Measurements from ENCODE around the gene TGFBI. TPM values are rescaled to one million over a fixed set of nuclear protein-coding genes. Genes with fewer than 3 reads are reported as not detected.

TGFBI gene
- total and polyA plus RNA-seq, 2 donors (not counting 1 experiment from before 2014, with no cell fraction given), result 398 to 889 TPM

DNA sequence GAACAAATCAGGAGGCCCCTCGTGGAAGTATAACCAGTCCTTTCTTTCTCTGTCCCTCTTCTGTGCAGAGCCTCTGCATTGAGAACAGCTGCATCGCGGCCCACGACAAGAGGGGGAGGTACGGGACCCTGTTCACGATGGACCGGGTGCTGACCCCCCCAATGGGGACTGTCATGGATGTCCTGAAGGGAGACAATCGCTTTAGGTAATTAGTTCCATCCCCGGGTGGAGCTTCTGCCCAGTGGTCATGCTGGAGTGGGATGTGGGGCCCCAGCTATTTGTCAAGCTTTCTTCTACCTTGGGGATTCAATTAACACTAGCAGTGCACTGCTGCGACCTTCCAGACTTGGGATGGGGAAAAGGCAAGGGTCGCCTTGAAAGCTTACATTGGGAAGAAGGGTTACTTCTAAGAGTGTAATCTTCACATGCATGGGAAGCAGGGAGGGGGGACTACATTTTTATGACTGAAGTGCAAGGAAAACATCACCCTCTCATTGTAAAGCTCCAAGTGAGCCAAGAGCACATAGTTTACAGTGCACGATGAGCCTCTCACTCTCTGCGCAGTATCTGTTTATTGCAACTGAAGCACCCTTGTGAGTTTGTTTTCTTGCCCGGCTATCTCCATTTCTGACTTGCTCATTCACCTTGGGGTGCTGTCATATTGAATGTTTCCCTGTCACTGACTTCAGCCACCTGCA is 27.0 kb downstream of the TGFBI start:
- Histone ChIP-seq H3K79me2 (ENCODE audit: control insufficient read depth, insufficient read depth, low read length) (no peaks in the 10 kb centered on the region), H3K36me3 (ENCODE audit: control insufficient read depth, insufficient read depth, low read length) (peaks cover 16% of the 10 kb centered on the region), H2AFZ (ENCODE audit: low read length) (no peak overlapping the region), H3K27ac (ENCODE audit: insufficient read depth, low read length) (no peak overlapping the region), H3K9me3 (ENCODE audit: control insufficient read depth, insufficient read depth, low read depth, low read length) (no peaks in the 10 kb centered on the region), H3K4me2 (ENCODE audit: extremely low read depth, insufficient read depth, low read length) (no peak overlapping the region), H3K4me1 (ENCODE audit: control insufficient read depth, extremely low read depth, insufficient read depth, low read length) (peaks cover 47% of the 10 kb centered on the region), H3K27me3 (ENCODE audit: control insufficient read depth, insufficient read depth, low read length) (no peaks in the 10 kb centered on the region), H3K4me3 (replicated peaks in 1 of 4; ENCODE audit: control extremely low read depth in 1 of 4, insufficient read depth in 1 of 4, low read depth in 3 of 4, low read length in 4 of 4) (no peak overlapping the region), H4K20me1 (ENCODE audit: control insufficient read depth, extremely low read depth, insufficient read depth, low read length) (no peaks in the 10 kb centered on the region), H3K9ac (ENCODE audit: insufficient read depth, low read length) (no peak overlapping the region)
- TF ChIP-seq EZH2 (IDR thresholded peaks at IDR 0.05; ENCODE audit: low read length, missing control alignments), result no peak
- TF ChIP-seq, protein P1, sequence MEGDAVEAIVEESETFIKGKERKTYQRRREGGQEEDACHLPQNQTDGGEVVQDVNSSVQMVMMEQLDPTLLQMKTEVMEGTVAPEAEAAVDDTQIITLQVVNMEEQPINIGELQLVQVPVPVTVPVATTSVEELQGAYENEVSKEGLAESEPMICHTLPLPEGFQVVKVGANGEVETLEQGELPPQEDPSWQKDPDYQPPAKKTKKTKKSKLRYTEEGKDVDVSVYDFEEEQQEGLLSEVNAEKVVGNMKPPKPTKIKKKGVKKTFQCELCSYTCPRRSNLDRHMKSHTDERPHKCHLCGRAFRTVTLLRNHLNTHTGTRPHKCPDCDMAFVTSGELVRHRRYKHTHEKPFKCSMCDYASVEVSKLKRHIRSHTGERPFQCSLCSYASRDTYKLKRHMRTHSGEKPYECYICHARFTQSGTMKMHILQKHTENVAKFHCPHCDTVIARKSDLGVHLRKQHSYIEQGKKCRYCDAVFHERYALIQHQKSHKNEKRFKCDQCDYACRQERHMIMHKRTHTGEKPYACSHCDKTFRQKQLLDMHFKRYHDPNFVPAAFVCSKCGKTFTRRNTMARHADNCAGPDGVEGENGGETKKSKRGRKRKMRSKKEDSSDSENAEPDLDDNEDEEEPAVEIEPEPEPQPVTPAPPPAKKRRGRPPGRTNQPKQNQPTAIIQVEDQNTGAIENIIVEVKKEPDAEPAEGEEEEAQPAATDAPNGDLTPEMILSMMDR (conservative IDR thresholded peaks at IDR 0.05 in 1 of 2, IDR thresholded peaks at IDR 0.05 in 1 of 2; ENCODE audit: low read depth in 1 of 2, low read length in 2 of 2), result no peak
- DNase-seq (ENCODE audit: low read depth in 2 of 2), result no peak

DNA sequence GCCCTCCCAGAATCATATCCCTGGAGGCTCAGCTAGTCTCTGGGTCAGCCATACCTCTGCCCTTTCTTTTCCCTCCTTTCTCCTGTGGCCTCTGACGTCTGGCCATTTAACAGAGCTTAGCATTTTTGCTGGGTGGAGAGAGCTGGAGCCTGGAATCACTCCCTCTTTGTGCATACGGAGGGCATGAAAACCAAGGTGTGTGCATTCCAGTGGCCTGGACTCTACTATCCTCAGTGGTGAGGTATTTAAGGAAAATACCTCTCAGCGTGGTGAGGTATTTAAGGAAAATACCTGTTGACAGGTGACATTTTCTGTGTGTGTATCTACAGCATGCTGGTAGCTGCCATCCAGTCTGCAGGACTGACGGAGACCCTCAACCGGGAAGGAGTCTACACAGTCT is 27.5 kb downstream of the TGFBI start:
- TF ChIP-seq, protein P1 (conservative IDR thresholded peaks at IDR 0.05 in 1 of 2, IDR thresholded peaks at IDR 0.05 in 1 of 2; ENCODE audit: low read depth in 1 of 2, low read length in 2 of 2), result no peak
- TF ChIP-seq EZH2 (IDR thresholded peaks at IDR 0.05; ENCODE audit: low read length, missing control alignments), result no peak
- DNase-seq (ENCODE audit: low read depth in 2 of 2), result no peak
- H3K36me3 ChIP-seq (ENCODE audit: control insufficient read depth, insufficient read depth, low read length), result peaks cover 21% of the 10 kb centered on the region
- no peak overlapping the region for H3K9ac ChIP-seq (ENCODE audit: insufficient read depth, low read length)
- H3K4me3 ChIP-seq (replicated peaks in 1 of 4; ENCODE audit: control extremely low read depth in 1 of 4, insufficient read depth in 1 of 4, low read depth in 3 of 4, low read length in 4 of 4), result no peak overlapping the region
- no peaks in the 10 kb centered on the region for H3K79me2 ChIP-seq (ENCODE audit: control insufficient read depth, insufficient read depth, low read length)
- no peak overlapping the region for H2AFZ ChIP-seq (ENCODE audit: low read length)
- H3K27me3 ChIP-seq (ENCODE audit: control insufficient read depth, insufficient read depth, low read length), result no peaks in the 10 kb centered on the region
- H3K4me1 ChIP-seq (ENCODE audit: control insufficient read depth, extremely low read depth, insufficient read depth, low read length), result peaks cover 47% of the 10 kb centered on the region
- H3K27ac ChIP-seq (ENCODE audit: insufficient read depth, low read length), result peak overlapping the region; percentile 14
- H3K4me2 ChIP-seq (ENCODE audit: extremely low read depth, insufficient read depth, low read length), result no peak overlapping the region
- H4K20me1 ChIP-seq (ENCODE audit: control insufficient read depth, extremely low read depth, insufficient read depth, low read length), result no peaks in the 10 kb centered on the region
- no peaks in the 10 kb centered on the region for H3K9me3 ChIP-seq (ENCODE audit: control insufficient read depth, insufficient read depth, low read depth, low read length)

DNA sequence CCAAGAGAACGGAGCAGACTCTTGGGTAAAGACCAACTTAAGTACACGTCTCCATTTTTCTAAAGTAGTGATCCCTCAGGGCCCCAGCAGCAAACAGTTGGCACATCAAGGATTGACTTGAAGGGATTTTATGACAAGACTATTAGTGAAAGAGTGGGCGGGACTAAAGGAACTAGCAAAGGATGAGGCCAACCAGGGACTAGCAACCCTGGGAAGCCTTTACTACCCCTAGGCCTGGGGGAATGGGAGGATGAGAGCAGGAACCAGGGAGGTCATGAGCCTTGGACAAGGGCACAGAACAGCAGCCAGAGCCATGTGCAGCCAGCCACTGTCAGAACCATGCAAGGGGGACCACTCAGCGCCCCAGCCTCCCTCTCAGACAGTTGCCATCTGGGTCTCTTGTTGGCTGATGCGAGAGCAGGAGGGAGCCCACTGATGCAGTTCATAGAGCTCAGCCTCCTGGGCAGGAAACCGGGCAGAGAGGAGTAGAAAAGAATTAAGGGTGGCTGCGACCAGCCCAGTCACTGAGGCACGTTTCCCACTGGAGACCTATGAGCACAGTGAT is 28.1 kb downstream of the TGFBI start:
- no peaks in the 10 kb centered on the region for H4K20me1 ChIP-seq (ENCODE audit: control insufficient read depth, extremely low read depth, insufficient read depth, low read length)
- H3K36me3 ChIP-seq (ENCODE audit: control insufficient read depth, insufficient read depth, low read length), result peaks cover 21% of the 10 kb centered on the region
- peaks cover 47% of the 10 kb centered on the region for H3K4me1 ChIP-seq (ENCODE audit: control insufficient read depth, extremely low read depth, insufficient read depth, low read length)
- H3K4me2 ChIP-seq (ENCODE audit: extremely low read depth, insufficient read depth, low read length), result no peak overlapping the region
- peak overlapping the region; percentile 28 for H3K9ac ChIP-seq (ENCODE audit: insufficient read depth, low read length)
- peak overlapping the region; percentile 89 for H3K27ac ChIP-seq (ENCODE audit: insufficient read depth, low read length)
- H3K4me3 ChIP-seq (replicated peaks in 1 of 4; ENCODE audit: control extremely low read depth in 1 of 4, insufficient read depth in 1 of 4, low read depth in 3 of 4, low read length in 4 of 4), result no peak overlapping the region
- no peaks in the 10 kb centered on the region for H3K9me3 ChIP-seq (ENCODE audit: control insufficient read depth, insufficient read depth, low read depth, low read length)
- H3K79me2 ChIP-seq (ENCODE audit: control insufficient read depth, insufficient read depth, low read length), result no peaks in the 10 kb centered on the region
- no peak overlapping the region for H2AFZ ChIP-seq (ENCODE audit: low read length)
- no peaks in the 10 kb centered on the region for H3K27me3 ChIP-seq (ENCODE audit: control insufficient read depth, insufficient read depth, low read length)
- TF ChIP-seq, protein P1 (conservative IDR thresholded peaks at IDR 0.05 in 1 of 2, IDR thresholded peaks at IDR 0.05 in 1 of 2; ENCODE audit: low read depth in 1 of 2, low read length in 2 of 2), result no peak
- no peak for TF ChIP-seq EZH2 (IDR thresholded peaks at IDR 0.05; ENCODE audit: low read length, missing control alignments)
- no peak for DNase-seq (ENCODE audit: low read depth in 2 of 2)

Measured in fibroblast of lung (primary cell).